ENCODE measurements around the gene APBA2.

- no peak for TF ChIP-seq CTCF (IDR thresholded peaks at IDR 0.05)
- TF ChIP-seq POLR2AphosphoS5 (IDR thresholded peaks at IDR 0.05): no peak
- TF ChIP-seq POLR2A (IDR thresholded peaks at IDR 0.05): no peak
Measured at GRCh38 chr15:28922707-28923012, 36.9 kb downstream of the APBA2 start.
